Fibroblast of villous mesenchyme (primary cell): ENCODE measurements around the gene LAMB4. TPM values are rescaled to one million over a fixed set of nuclear protein-coding genes. Genes with fewer than 3 reads are reported as not detected.

Source experiments
- DNase-seq: peaks from one replicate; pipeline ENCODE4 v3.0.0-alpha.2; 2010; ENCODE audit warnings: low read depth
- H3K4me3 ChIP-seq: 2 replicates; pipeline ENCODE4 v1.5.1; 2011; ENCODE audit warnings: low read depth, mild to moderate bottlenecking, low read length
- CTCF ChIP-seq: IDR thresholded peaks from 2 replicates; pipeline ENCODE4 v1.5.1; 2012; ENCODE audit warnings: low read depth, mild to moderate bottlenecking, low read length; ENCODE audit not compliant: insufficient read depth
- total RNA-seq: library from RNA; depleted of rRNA; stranded (reverse); fragments of >200 nt; gene quantifications from 2 replicates; pipeline ENCODE4 v1.2.3, GENCODE V29; 2012

LAMB4 gene
- total RNA-seq, 1 donor = under 0.01 TPM

GRCh38 chr7:108016841-108017775 is 113.1 kb downstream of the LAMB4 start:
- peak; percentile 69 for DNase-seq
- peak; percentile 48 for TF ChIP-seq CTCF
- H3K4me3 ChIP-seq = no peak overlapping the region

DNA sequence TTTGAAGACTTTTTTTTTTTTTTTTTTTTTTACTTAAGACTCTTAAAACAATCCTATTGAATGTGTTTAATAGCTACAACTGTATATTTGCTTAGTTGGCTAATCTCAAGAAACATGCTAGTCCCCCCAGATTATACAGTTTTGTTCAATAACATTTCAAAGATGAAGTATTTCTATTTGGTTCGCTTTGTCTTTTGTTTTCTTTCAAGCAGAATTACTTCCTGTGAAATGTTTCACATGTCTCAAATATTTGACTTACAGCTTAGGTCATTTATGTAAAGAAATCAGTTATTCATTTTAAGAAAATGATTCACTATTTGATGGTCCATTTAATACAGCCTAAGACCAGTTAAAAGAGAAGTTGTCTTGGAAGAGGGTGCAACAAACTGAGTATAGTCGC is 114.4 kb downstream of the LAMB4 start:
- TF ChIP-seq CTCF = no peak
- DNase-seq = no peak
- H3K4me3 ChIP-seq = no peak overlapping the region

- peak; percentile 92 for DNase-seq
Measured at GRCh38 chr7:108014747-108015682, 115.1 kb downstream of the LAMB4 start.

DNA sequence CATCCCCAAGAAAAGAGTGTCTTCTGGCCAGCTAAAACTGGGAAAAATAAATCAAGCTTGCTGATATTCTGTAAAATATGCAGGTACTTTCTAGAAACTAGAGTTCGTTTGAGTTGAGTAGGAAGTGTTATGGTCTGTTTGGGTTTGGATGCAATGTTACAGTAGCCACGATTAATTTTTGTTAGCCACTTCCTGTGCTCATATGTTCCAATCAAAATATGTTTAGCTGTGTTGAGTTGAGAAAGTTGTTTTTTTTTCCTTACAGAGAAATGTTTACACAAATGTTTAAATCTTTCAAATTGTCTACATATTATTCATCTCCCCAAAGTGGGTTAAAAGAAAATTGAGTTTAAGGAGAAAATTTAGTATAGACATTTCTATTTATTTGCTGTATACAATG is 115.9 kb downstream of the LAMB4 start:
- no peak overlapping the region for H3K4me3 ChIP-seq
- no peak for DNase-seq
- no peak for TF ChIP-seq CTCF

More at GRCh38 chr7:108014747-108015682, 115.1 kb downstream of the LAMB4 start:
- TF ChIP-seq CTCF = no peak
- no peak overlapping the region for H3K4me3 ChIP-seq

GRCh38 chr7:108012499-108013430 is 117.4 kb downstream of the LAMB4 start:
- DNase-seq = peak; percentile 77
- H3K4me3 ChIP-seq = no peak overlapping the region
- no peak for TF ChIP-seq CTCF

DNA sequence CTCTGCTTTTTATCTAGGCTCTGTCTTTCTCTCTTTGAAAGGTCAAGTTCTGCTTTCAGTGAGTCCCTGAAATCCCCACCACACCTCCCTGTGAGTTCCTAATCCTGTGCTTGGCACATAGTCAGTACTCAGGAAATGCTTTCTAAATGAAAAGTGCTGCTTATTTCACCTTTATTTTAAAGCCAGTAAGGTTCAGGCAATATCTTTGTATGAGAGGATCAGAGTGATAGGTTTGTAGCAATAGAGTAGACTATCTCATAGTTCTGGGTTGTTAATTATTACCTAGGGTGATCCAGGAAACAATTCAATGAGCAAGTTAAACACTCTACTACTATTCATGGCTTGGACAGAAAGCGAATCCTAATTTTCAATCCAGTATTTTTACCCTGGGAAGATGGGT is 119.8 kb downstream of the LAMB4 start:
- no peak for DNase-seq
- no peak for TF ChIP-seq CTCF
- H3K4me3 ChIP-seq = no peak overlapping the region
